GM23338 (cell line): Measurements from ENCODE around the gene RRP9. TPM values are rescaled to one million over a fixed set of nuclear protein-coding genes. Genes with fewer than 3 reads are reported as not detected.
A peak's percentile ranks its signal among the peaks of the same experiment; 100 is the strongest.

Experiments used
- ATAC-seq: fragments of 200-7000 bp; cut with Tn5 transposase; 3 replicates; pipeline ENCODE4 v1.9.1; 2020
- DNase-seq: peaks from one replicate; pipeline ENCODE4 v3.0.0-alpha.2; 2015; ENCODE audit warnings: low spot score
- H2AFZ ChIP-seq: fragments of 200-600 bp; sonication (generic); 2 replicates; pipeline ENCODE4 v1.8.0; 2016; ENCODE audit warnings: antibody characterized with exemption, mild to moderate bottlenecking, moderate library complexity
- H3F3A ChIP-seq: fragments of 200-600 bp; sonication (generic); replicated peaks from 2 replicates; pipeline ENCODE4 v1.8.0; 2017; ENCODE audit warnings: antibody characterized with exemption, mixed run types, low read depth
- H3K27ac ChIP-seq: fragments of 200-600 bp; sonication (generic); 2 replicates; pipeline ENCODE4 v1.6.1; 2016; ENCODE audit warnings: low read depth
- H3K27me3 ChIP-seq: fragments of 200-600 bp; sonication (generic); 2 replicates; pipeline ENCODE4 v1.8.0; 2016; ENCODE audit warnings: mild to moderate bottlenecking, mixed run types, moderate library complexity; ENCODE audit not compliant: insufficient read depth
- H3K36me3 ChIP-seq: fragments of 200-600 bp; sonication (generic); 2 replicates; pipeline ENCODE4 v1.8.0; 2016; ENCODE audit warnings: mild to moderate bottlenecking; ENCODE audit not compliant: insufficient read depth
- H3K4me1 ChIP-seq: fragments of 200-600 bp; sonication (generic); 2 replicates; pipeline ENCODE4 v1.8.0; 2016; ENCODE audit warnings: mild to moderate bottlenecking, moderate library complexity; ENCODE audit not compliant: insufficient read depth
- H3K4me2 ChIP-seq: fragments of 200-600 bp; sonication (generic); 2 replicates; pipeline ENCODE4 v1.7.1; 2017; ENCODE audit warnings: mixed run types
- H3K4me3 ChIP-seq: fragments of 200-600 bp; sonication (generic); 2 replicates; pipeline ENCODE4 v1.6.1; 2016; ENCODE audit warnings: mixed run types
- H3K79me2 ChIP-seq: fragments of 200-600 bp; sonication (generic); replicated peaks from 2 replicates; pipeline ENCODE4 v1.8.0; 2017; ENCODE audit warnings: mild to moderate bottlenecking; ENCODE audit not compliant: insufficient read depth
- H3K9me2 ChIP-seq: fragments of 200-600 bp; sonication (generic); 2 replicates; pipeline ENCODE4 v1.8.0; 2017; ENCODE audit not compliant: insufficient read depth
- H4K20me1 ChIP-seq: fragments of 200-600 bp; sonication (generic); replicated peaks from 2 replicates; pipeline ENCODE4 v1.8.0; 2017; ENCODE audit warnings: mild to moderate bottlenecking; ENCODE audit not compliant: insufficient read depth
- H3K27ac Mint-ChIP-seq: 2 replicates; pipeline ENCODE4 v1.8.0; 2020; ENCODE audit warnings: inconsistent platforms, mild to moderate bottlenecking, moderate library complexity, mixed read lengths
- H3K27me3 Mint-ChIP-seq: 3 replicates; pipeline ENCODE4 v1.8.0; 2022; ENCODE audit warnings: low read depth, mild to moderate bottlenecking, moderate library complexity, mixed read lengths, inconsistent platforms; ENCODE audit not compliant: insufficient read depth, poor library complexity
- H3K36me3 Mint-ChIP-seq: 3 replicates; pipeline ENCODE4 v1.8.0; 2021; ENCODE audit warnings: low read depth, mild to moderate bottlenecking, inconsistent platforms, moderate library complexity, mixed read lengths
- H3K4me1 Mint-ChIP-seq: 3 replicates; pipeline ENCODE4 v1.8.0; 2020; ENCODE audit warnings: mild to moderate bottlenecking, inconsistent platforms, mixed read lengths
- H3K4me3 Mint-ChIP-seq: 3 replicates; pipeline ENCODE4 v1.8.0; 2021; ENCODE audit warnings: moderate library complexity, mild to moderate bottlenecking, inconsistent platforms, mixed read lengths
- H3K9me3 Mint-ChIP-seq: 3 replicates; pipeline ENCODE4 v1.8.0; 2020; ENCODE audit warnings: moderate library complexity, mild to moderate bottlenecking, inconsistent platforms, mixed read lengths
- CREB1 ChIP-seq: fragments of 250-450 bp; sonication (Bioruptor Pico); IDR thresholded peaks from 2 replicates; pipeline ENCODE4 v1.5.0; 2020; ENCODE audit warnings: low read depth, mild to moderate bottlenecking, moderate library complexity
- ETS1 ChIP-seq: IDR thresholded peaks from 2 replicates; pipeline ENCODE4 v1.6.1; 2016; ENCODE audit warnings: antibody characterized with exemption
- EZH2 ChIP-seq: fragments of 200-600 bp; sonication (generic); IDR thresholded peaks from one replicate; pipeline ENCODE4 v1.8.0; 2017; ENCODE audit warnings: antibody characterized with exemption, mild to moderate bottlenecking, low read depth; ENCODE audit not compliant: unreplicated experiment
- REST ChIP-seq: IDR thresholded peaks from one replicate; pipeline ENCODE4 v1.6.1; 2018; ENCODE audit warnings: antibody characterized with exemption; ENCODE audit not compliant: unreplicated experiment
- ZNF331 ChIP-seq: fragments of 250-450 bp; sonication (Bioruptor Pico); IDR thresholded peaks from 2 replicates; pipeline ENCODE4 v1.5.0; 2020; ENCODE audit warnings: low read depth, mild to moderate bottlenecking, moderate library complexity
- polyA plus RNA-seq: library from polyadenylated mRNA; unstranded; fragments of >200 nt; fragmentation: Nextera tagmentation; extraction: Ambion mirVana; gene quantifications from 2 replicates; pipeline ENCODE4 v1.2.1, GENCODE V29; 2016
- total RNA-seq: library from RNA; depleted of rRNA; stranded (reverse); fragments of >200 nt; shearing (Covaris generic); gene quantifications from 2 replicates; pipeline ENCODE4 v1.2.3, GENCODE V29; 2014
- TF ChIP-seq, protein P1 (sequence below): fragments of 250-450 bp; sonication (Bioruptor Pico); IDR thresholded peaks from 2 replicates; pipeline ENCODE4 v1.5.0; 2020; ENCODE audit warnings: mild to moderate bottlenecking, moderate library complexity

RRP9 gene
- total and polyA plus RNA-seq, 2 experiments from 2014 or later: 62.4 to 68.1 TPM

GRCh38 chr3:51955175-51955892, 13.6 kb upstream of the RRP9 start, which contains the start of gene GPR62:
GPR62 (plus strand) TSS chr3:51955381; CDS start chr3:51955653, 272 bp downstream.
- H3K27ac Mint-ChIP-seq: no peak within 1 kb of the TSS
- Histone ChIP-seq H3K36me3 (no peaks in the 10 kb centered on the region), H3K4me3 (peak within 1 kb of the TSS; percentile 60), H3K79me2 (no peaks in the 10 kb centered on the region), H3K4me1 (no peaks in the 10 kb centered on the region; the same call in 1 of the 2 replicates), H3F3A (0 out of 2 replicates have a peak, but pooled peaks cover 5% of the 10 kb centered on the region), H3K27me3 (peaks cover 60% of the 10 kb centered on the region), H3K4me2 (peak within 1 kb of the TSS; percentile 84), H4K20me1 (no peaks in the 10 kb centered on the region; the same call in 1 of the 2 replicates), H3K27ac (no peak within 1 kb of the TSS), H3K9me2 (no peaks in the 10 kb centered on the region), H2AFZ (peak within 1 kb of the TSS; percentile 88)
- peaks cover 48% of the 10 kb centered on the region for H3K27me3 Mint-ChIP-seq
- no peaks in the 10 kb centered on the region for H3K9me3 Mint-ChIP-seq
- peaks cover 3% of the 10 kb centered on the region; the same call in 1 of the 3 replicates for H3K36me3 Mint-ChIP-seq
- TF ChIP-seq ETS1 (no peak), CREB1 (CRISPR knock-in tag) (peak; percentile 58; the same call in 1 of the 2 replicates), REST (no peak)
- H3K4me1 Mint-ChIP-seq: peaks cover 2% of the 10 kb centered on the region; the same call in 2 of the 3 replicates
- peak within 1 kb of the TSS; percentile 59 for H3K4me3 Mint-ChIP-seq
- ATAC-seq: no peak; the same call in 2 of the 3 replicates
- DNase-seq: no peak

- Histone ChIP-seq H3K9me2 (no peaks in the 10 kb centered on the region), H3K27me3 (peaks cover 60% of the 10 kb centered on the region), H4K20me1 (no peaks in the 10 kb centered on the region; the same call in 1 of the 2 replicates), H3F3A (0 out of 2 replicates have a peak, but pooled peaks cover 5% of the 10 kb centered on the region), H3K79me2 (no peaks in the 10 kb centered on the region), H3K27ac (no peak overlapping the region), H2AFZ (no peak overlapping the region), H3K4me1 (no peaks in the 10 kb centered on the region; the same call in 1 of the 2 replicates), H3K4me3 (no peak overlapping the region), H3K4me2 (no peak overlapping the region; the same call in 1 of the 2 replicates), H3K36me3 (no peaks in the 10 kb centered on the region)
- peaks cover 2% of the 10 kb centered on the region; the same call in 2 of the 3 replicates for H3K4me1 Mint-ChIP-seq
- H3K27me3 Mint-ChIP-seq: peaks cover 48% of the 10 kb centered on the region
- no peak overlapping the region for H3K4me3 Mint-ChIP-seq
- DNase-seq (no peak), ATAC-seq (no peak)
- H3K36me3 Mint-ChIP-seq: peaks cover 3% of the 10 kb centered on the region; the same call in 1 of the 3 replicates
- no peaks in the 10 kb centered on the region for H3K9me3 Mint-ChIP-seq
- no peak overlapping the region for H3K27ac Mint-ChIP-seq
- TF ChIP-seq, protein P1, sequence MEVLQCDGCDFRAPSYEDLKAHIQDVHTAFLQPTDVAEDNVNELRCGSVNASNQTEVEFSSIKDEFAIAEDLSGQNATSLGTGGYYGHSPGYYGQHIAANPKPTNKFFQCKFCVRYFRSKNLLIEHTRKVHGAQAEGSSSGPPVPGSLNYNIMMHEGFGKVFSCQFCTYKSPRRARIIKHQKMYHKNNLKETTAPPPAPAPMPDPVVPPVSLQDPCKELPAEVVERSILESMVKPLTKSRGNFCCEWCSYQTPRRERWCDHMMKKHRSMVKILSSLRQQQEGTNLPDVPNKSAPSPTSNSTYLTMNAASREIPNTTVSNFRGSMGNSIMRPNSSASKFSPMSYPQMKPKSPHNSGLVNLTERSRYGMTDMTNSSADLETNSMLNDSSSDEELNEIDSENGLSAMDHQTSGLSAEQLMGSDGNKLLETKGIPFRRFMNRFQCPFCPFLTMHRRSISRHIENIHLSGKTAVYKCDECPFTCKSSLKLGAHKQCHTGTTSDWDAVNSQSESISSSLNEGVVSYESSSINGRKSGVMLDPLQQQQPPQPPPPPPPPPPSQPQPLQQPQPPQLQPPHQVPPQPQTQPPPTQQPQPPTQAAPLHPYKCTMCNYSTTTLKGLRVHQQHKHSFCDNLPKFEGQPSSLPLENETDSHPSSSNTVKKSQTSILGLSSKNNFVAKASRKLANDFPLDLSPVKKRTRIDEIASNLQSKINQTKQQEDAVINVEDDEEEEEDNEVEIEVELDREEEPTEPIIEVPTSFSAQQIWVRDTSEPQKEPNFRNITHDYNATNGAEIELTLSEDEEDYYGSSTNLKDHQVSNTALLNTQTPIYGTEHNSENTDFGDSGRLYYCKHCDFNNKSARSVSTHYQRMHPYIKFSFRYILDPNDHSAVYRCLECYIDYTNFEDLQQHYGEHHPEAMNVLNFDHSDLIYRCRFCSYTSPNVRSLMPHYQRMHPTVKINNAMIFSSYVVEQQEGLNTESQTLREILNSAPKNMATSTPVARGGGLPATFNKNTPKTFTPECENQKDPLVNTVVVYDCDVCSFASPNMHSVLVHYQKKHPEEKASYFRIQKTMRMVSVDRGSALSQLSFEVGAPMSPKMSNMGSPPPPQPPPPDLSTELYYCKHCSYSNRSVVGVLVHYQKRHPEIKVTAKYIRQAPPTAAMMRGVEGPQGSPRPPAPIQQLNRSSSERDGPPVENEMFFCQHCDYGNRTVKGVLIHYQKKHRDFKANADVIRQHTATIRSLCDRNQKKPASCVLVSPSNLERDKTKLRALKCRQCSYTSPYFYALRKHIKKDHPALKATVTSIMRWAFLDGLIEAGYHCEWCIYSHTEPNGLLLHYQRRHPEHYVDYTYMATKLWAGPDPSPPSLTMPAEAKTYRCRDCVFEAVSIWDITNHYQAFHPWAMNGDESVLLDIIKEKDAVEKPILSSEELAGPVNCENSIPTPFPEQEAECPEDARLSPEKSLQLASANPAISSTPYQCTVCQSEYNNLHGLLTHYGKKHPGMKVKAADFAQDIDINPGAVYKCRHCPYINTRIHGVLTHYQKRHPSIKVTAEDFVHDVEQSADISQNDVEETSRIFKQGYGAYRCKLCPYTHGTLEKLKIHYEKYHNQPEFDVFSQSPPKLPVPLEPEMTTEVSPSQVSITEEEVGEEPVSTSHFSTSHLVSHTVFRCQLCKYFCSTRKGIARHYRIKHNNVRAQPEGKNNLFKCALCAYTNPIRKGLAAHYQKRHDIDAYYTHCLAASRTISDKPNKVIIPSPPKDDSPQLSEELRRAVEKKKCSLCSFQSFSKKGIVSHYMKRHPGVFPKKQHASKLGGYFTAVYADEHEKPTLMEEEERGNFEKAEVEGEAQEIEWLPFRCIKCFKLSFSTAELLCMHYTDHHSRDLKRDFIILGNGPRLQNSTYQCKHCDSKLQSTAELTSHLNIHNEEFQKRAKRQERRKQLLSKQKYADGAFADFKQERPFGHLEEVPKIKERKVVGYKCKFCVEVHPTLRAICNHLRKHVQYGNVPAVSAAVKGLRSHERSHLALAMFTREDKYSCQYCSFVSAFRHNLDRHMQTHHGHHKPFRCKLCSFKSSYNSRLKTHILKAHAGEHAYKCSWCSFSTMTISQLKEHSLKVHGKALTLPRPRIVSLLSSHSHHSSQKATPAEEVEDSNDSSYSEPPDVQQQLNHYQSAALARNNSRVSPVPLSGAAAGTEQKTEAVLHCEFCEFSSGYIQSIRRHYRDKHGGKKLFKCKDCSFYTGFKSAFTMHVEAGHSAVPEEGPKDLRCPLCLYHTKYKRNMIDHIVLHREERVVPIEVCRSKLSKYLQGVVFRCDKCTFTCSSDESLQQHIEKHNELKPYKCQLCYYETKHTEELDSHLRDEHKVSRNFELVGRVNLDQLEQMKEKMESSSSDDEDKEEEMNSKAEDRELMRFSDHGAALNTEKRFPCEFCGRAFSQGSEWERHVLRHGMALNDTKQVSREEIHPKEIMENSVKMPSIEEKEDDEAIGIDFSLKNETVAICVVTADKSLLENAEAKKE (CRISPR knock-in tag): no peak
- TF ChIP-seq EZH2: no peak
- TF ChIP-seq ZNF331 (CRISPR knock-in tag): no peak
- TF ChIP-seq CREB1 (CRISPR knock-in tag): no peak
Measured at GRCh38 chr3:51954713-51955112, 13.0 kb upstream of the RRP9 start.
